Transverse colon (tissue), 4 donors: ENCODE measurements around the gene ACTR10. TPM values are rescaled to one million over a fixed set of nuclear protein-coding genes. Genes with fewer than 3 reads are reported as not detected.
A peak's percentile ranks its signal among the peaks of the same experiment; 100 is the strongest.

Source experiments
- DNase-seq: peaks from one replicate; pipeline ENCODE4 v3.0.0-alpha.2; 2019
- H3K27ac ChIP-seq, 4 donors: fragments of 200-600 bp; sonication (generic); 2 replicates each; pipeline ENCODE4 v1.5.1; 2016 to 2018; ENCODE audit warnings: inconsistent platforms in 4 of 4
- H3K27me3 ChIP-seq: fragments of 200-600 bp; sonication (generic); 2 replicates; pipeline ENCODE4 v1.5.1; 2017; ENCODE audit warnings: inconsistent platforms
- H3K36me3 ChIP-seq, 4 donors: fragments of 200-600 bp; sonication (generic); 2 replicates each; pipeline ENCODE4 v1.5.1; 2017 to 2019; ENCODE audit warnings: inconsistent platforms in 4 of 4
- H3K4me1 ChIP-seq, 4 donors: fragments of 200-600 bp; sonication (generic); 2 replicates each; pipeline ENCODE4 v1.5.1; 2017 to 2020; ENCODE audit warnings: inconsistent platforms in 4 of 4
- H3K4me3 ChIP-seq, 4 donors: fragments of 200-600 bp; sonication (generic); 1 replicate in 1 of 4; 2 replicates in 3 of 4; pipeline versions ENCODE4 v1.5.1 to v1.6.1; 2017 to 2019; ENCODE audit warnings: inconsistent platforms in 4 of 4
- H3K9me3 ChIP-seq, 2 donors: fragments of 200-600 bp; sonication (generic); 2 replicates each; pipeline ENCODE4 v1.5.1; 2017 to 2019; ENCODE audit warnings: inconsistent platforms in 2 of 2
- EP300 ChIP-seq: sonication (generic); formaldehyde crosslinking; IDR thresholded peaks from one replicate; pipeline ENCODE4 v1.6.1; 2017; ENCODE audit warnings: antibody characterized with exemption, low read depth
- POLR2A ChIP-seq: fragments of 450-650 bp; IDR thresholded peaks from one replicate; pipeline ENCODE4 v1.6.1; 2016; ENCODE audit warnings: antibody characterized with exemption, mild to moderate bottlenecking, moderate library complexity
- POLR2AphosphoS5 ChIP-seq, 3 donors: sonication (generic); formaldehyde crosslinking; IDR thresholded peaks; one replicate each; pipeline ENCODE4 v1.6.1; 2016; ENCODE audit warnings: antibody characterized with exemption in 3 of 3
- WGBS, 2 donors: methylation state at CpG; one replicate each; pipeline ENCODE4 v1.1.5; 2018; ENCODE audit warnings: low coverage in 1 of 2; 5-methylcytosine and 5-hydroxymethylcytosine counted together
- in situ Hi-C, 4 donors: fragments of 200-750 bp; cut with MboI; loops; one replicate each; pipeline versions ENCODE4 v1.15.0 to v1.15.1; 2017; ENCODE audit warnings: low sequenced_read_pairs in 3 of 4, low pct_ligation_motif_present in 1 of 4, low pct_unique_long_range_greater_than_20kb in 1 of 4
- intact Hi-C: fragments of 100-400 bp; cut with DNase I; formaldehyde crosslinking; loops from one replicate; pipeline ENCODE4 v1.15.1; 2023; ENCODE audit warnings: low total_unique reads
- total RNA-seq, 4 donors: library from RNA; depleted of rRNA; stranded (reverse); fragments of >200 nt; gene quantifications; one replicate each; pipeline ENCODE4 v1.1.0, GENCODE V29; 2016
- TF ChIP-seq, protein P1 (sequence below), 5 experiments: fragments of 200-600 bp in 3 of 5; fragments of 450-650 bp in 2 of 5; sonication (generic) in 3 of 5; IDR thresholded peaks; 1 replicate in 2 of 5; 2 replicates in 3 of 5; pipeline ENCODE4 v1.5.1; 2016 to 2017; ENCODE audit warnings: antibody characterized with exemption in 5 of 5, inconsistent platforms in 3 of 5, mild to moderate bottlenecking in 2 of 5, moderate library complexity in 1 of 5

ACTR10 gene
- total RNA-seq, 4 donors from 2014 or later, result 14.7 to 51.9 (median 38.6) TPM

DNA sequence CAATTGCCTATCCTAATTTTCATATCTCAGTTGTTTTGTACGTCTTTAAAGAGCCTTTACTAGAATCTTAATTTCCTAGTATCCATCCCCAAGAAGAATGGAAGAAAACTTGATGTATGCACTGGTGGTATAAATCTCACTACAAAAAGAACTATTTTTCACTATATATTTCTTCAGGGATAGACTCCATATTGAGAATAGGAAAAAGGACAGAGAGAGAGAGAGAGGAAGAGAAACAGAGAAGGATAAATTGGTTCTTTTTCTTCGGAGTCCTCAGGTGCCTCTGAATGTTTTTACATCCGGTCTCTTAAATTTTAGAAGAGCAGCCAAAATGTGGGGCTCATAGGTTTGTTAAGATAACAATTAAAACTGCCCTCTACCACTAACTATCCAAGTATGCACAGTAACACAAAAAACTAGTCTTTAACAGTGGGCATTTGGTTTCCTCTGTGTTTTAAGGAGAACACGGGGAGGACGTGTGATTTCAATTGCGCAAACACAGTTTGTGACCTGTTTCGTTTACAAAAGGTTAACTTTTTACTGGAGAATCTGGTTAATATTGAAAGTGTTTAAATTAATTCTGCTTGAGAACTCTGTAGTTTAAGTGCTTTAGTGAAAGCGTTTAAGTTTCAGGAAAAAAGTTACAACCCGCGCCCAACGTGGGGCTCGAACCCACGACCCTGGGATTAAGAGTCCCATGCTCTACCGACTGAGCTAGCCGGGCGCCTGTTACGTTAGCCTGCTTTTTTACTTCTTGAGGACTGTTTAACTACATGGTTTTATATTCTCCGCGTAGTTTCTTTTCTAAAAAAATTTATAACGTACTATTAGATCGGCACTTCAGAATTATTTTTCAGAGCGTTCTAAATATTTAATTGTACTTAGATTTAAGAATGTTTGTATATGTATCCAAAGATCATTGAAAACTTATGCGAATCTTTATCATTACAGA is 39.6 kb downstream of the ACTR10 start:
- H3K36me3 ChIP-seq, result no peaks in the 10 kb centered on the region
- 0 to 1% methylated on average over 23 of the region's 23 CpGs for WGBS, 2 donors
- H3K27ac ChIP-seq, result peak overlapping the region; percentile 66 to 83 (median 81)
- peaks cover 0 to 15% (median 12%) of the 10 kb centered on the region in 4 donors for H3K4me1 ChIP-seq
- intact Hi-C loops (loop anchor here (10.0 kb wide), 1 partner anchor 55 kb away; the partner anchor contains the start of gene ARID4A), in situ Hi-C loops (loop anchor here in 2 of 4 donors (10.0 kb wide), 1 partner anchor 55 kb away; the partner anchor contains the start of gene ARID4A (in 2 of the 2))
- H3K27me3 ChIP-seq, result no peaks in the 10 kb centered on the region
- peak overlapping the region; percentile 31 to 73 (median 53) for H3K4me3 ChIP-seq
- H3K9me3 ChIP-seq, result no peaks in the 10 kb centered on the region
- peak; percentile 79 for DNase-seq
- TF ChIP-seq, protein P1, sequence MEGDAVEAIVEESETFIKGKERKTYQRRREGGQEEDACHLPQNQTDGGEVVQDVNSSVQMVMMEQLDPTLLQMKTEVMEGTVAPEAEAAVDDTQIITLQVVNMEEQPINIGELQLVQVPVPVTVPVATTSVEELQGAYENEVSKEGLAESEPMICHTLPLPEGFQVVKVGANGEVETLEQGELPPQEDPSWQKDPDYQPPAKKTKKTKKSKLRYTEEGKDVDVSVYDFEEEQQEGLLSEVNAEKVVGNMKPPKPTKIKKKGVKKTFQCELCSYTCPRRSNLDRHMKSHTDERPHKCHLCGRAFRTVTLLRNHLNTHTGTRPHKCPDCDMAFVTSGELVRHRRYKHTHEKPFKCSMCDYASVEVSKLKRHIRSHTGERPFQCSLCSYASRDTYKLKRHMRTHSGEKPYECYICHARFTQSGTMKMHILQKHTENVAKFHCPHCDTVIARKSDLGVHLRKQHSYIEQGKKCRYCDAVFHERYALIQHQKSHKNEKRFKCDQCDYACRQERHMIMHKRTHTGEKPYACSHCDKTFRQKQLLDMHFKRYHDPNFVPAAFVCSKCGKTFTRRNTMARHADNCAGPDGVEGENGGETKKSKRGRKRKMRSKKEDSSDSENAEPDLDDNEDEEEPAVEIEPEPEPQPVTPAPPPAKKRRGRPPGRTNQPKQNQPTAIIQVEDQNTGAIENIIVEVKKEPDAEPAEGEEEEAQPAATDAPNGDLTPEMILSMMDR (IDR thresholded peaks at IDR 0.05), result no peak
- TF ChIP-seq POLR2A (peak; percentile 30), EP300 (no peak), POLR2AphosphoS5 (IDR thresholded peaks at IDR 0.05) (peak in 2 of 3 donors; percentile 34 to 42)

DNA sequence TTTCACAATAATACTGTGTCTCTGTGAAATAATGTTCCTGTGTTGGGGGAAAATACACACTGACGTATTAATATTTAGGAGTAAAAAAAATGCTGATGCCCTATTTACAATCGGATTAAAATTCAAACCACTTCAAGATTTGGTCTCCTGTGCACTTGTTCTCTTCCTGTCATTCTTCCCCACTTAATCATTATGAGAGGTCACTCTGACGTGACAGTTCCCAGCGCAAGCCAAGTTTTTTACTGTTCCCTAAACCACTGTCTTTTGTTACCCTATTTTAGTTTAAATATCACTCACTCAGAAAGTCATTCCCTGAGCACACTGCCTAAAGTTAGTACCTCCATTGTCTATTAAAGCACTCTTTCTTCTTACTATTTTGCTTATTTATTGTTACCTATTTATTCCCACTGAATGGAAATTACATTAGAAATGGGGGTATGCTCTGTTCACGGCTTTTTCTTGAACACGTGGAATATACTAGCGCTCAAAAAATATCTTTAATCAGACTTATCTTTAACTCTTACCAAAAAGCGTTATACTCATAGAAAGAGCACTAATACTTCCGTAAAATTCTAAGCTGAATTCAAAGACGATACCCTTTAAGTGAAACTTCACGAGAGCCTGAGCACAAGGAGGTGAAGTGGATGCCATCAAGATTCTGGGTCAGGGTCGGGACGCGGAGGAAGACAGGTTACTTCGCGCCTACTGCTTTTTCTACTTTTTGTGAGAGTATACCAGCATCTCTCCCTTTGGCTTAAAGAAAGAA is 44.0 kb downstream of the ACTR10 start:
- peaks cover 11 to 38% (median 26%) of the 10 kb centered on the region in 4 donors for H3K4me1 ChIP-seq
- no peak for TF ChIP-seq POLR2AphosphoS5 (IDR thresholded peaks at IDR 0.05)
- TF ChIP-seq, protein P1 (IDR thresholded peaks at IDR 0.05), result peak in 1 of 5 experiments; percentile 15
- no peak for DNase-seq
- no peaks in the 10 kb centered on the region for H3K27me3 ChIP-seq
- WGBS, 2 donors, result 1% methylated on average over 16 of the region's 16 CpGs
- H3K9me3 ChIP-seq, result no peaks in the 10 kb centered on the region
- intact Hi-C loops (loop anchor here (10.0 kb wide), 1 partner anchor 51 kb away; the partner anchor contains the start of gene ARID4A), in situ Hi-C loops (loop anchor here in 2 of 4 donors (10.0 kb wide), 1 partner anchor 51 kb away; the partner anchor contains the start of gene ARID4A (in 2 of the 2))
- H3K27ac ChIP-seq, result peak overlapping the region; percentile 93 to 98 (median 97)
- H3K36me3 ChIP-seq, result no peaks in the 10 kb centered on the region
- H3K4me3 ChIP-seq, result peak overlapping the region; percentile 28 to 94 (median 74)

DNA sequence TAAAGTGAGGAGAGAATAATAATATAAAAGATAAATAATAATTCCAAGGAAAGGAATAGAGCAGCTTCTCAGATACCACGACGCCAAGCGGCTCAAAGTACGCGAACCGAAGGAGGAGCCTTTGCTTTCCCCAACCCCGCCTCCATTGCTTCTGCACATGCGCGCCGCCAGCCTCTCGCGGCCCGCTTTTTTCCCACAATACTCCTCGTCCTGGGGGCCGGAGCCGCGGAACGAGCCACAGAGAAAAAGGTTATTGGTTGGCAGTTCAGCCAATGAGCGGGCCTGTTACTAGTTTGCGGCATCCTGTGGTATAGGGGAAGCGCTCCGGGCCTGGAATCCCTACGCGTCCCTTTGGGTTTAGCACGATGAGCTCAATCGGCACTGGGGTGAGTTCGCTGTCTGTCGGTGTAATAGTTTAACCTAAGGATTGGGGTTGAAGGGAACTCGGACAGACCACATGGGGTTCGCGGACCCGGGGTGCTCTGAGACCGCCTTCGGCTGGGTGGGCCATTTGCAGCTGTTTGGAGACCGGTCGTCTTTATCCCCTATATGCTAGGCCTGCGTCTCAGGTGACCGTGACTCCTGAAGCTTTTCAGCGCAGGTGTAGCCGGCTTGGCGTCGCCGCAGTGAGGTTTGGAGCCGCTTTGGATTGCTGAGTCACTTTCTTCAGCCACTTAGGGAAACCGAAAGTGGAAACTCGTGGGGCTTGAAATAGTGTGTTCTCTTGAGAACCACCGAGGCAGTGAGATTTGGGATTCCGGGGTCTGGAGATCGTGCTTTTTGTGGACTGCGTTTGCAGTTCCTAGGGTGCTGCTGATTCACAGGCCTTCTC is 44.8 kb downstream of the ACTR10 start, which contains the start of gene PSMA3:
Gene PSMA3, plus strand, starts transcription at position 288 of the 832 bp plus-strand sequence. Its CDS starts 78 bp downstream, at position 366.
- Histone ChIP-seq H3K27me3 (no peaks in the 10 kb centered on the region), H3K27ac (peak within 1 kb of the TSS; percentile 93 to 98 (median 97)), H3K4me3 (peak within 1 kb of the TSS; percentile 61 to 94 (median 74)), H3K4me1 (peaks cover 11 to 38% (median 23%) of the 10 kb centered on the region in 4 donors), H3K9me3 (no peaks in the 10 kb centered on the region), H3K36me3 (peaks cover 0 to 6% (median 0%) of the 10 kb centered on the region in 4 donors)
- intact Hi-C loops, result loop anchor here (10.0 kb wide), 1 partner anchor 50 kb away; the partner anchor contains the start of gene ARID4A
- DNase-seq, result peak; percentile 98
- WGBS, 2 donors, result 1 to 2% methylated on average over 18 to 50 of the region's 50 CpGs
- in situ Hi-C loops, result loop anchor here in 2 of 4 donors (10.0 kb wide), 1 partner anchor 50 kb away; the partner anchor contains the start of gene ARID4A (in 2 of the 2)
- TF ChIP-seq POLR2A (peak; percentile 77), POLR2AphosphoS5 (IDR thresholded peaks at IDR 0.05) (peak; percentile 74 to 92 (median 85)), EP300 (no peak)
